ENCODE data around the gene FAM3D.

FAM3D gene

GRCh38 chr3:58625196-58625824 is 41.3 kb downstream of the FAM3D start:
- DNase-seq = no peak

- no peak for DNase-seq
Measured at GRCh38 chr3:58624550-58624949, 42.0 kb downstream of the FAM3D start.

GRCh38 chr3:58623961-58624360 is 42.6 kb downstream of the FAM3D start:
- no peak for DNase-seq

GRCh38 chr3:58623478-58623877 is 43.1 kb downstream of the FAM3D start:
- no peak for DNase-seq

GRCh38 chr3:58622892-58623291 is 43.7 kb downstream of the FAM3D start:
- DNase-seq = no peak

GRCh38 chr3:58622436-58622835 is 44.1 kb downstream of the FAM3D start:
- DNase-seq = no peak

GRCh38 chr3:58621086-58621830 is 45.3 kb downstream of the FAM3D start:
- no peak for DNase-seq

GRCh38 chr3:58620421-58620820 is 46.2 kb downstream of the FAM3D start:
- DNase-seq = no peak

- DNase-seq = no peak
Measured at GRCh38 chr3:58617338-58617761, 49.2 kb downstream of the FAM3D start.

GRCh38 chr3:58613236-58614132 is 53.1 kb downstream of the FAM3D start:
- no peak for DNase-seq

GRCh38 chr3:58612830-58613229 is 53.7 kb downstream of the FAM3D start:
- DNase-seq = no peak

- DNase-seq = no peak
Measured at GRCh38 chr3:58609990-58610389, 56.6 kb downstream of the FAM3D start.

- DNase-seq = no peak
Measured at GRCh38 chr3:58608648-58609047, 57.9 kb downstream of the FAM3D start.

- DNase-seq = no peak
Measured at GRCh38 chr3:58607816-58608215, 58.8 kb downstream of the FAM3D start.

- no peak for DNase-seq
Measured at GRCh38 chr3:58606693-58607092, 59.9 kb downstream of the FAM3D start.

GRCh38 chr3:58604031-58604430 is 62.5 kb downstream of the FAM3D start:
- no peak for DNase-seq

- no peak for DNase-seq
Measured at GRCh38 chr3:58603606-58604005, 63.0 kb downstream of the FAM3D start.

GRCh38 chr3:58597770-58598310 is 68.7 kb downstream of the FAM3D start:
- no peak for DNase-seq

GRCh38 chr3:58596834-58597518 is 69.6 kb downstream of the FAM3D start:
- DNase-seq = no peak

- no peak for DNase-seq
Measured at GRCh38 chr3:58594117-58594516, 72.5 kb downstream of the FAM3D start.

GRCh38 chr3:58591517-58592510 is 74.8 kb downstream of the FAM3D start:
- DNase-seq = no peak
